Stimulated activated CD8-positive, alpha-beta memory T cell treated with anti-CD3 and anti-CD28 coated beads, Interleukin-15, amount 100 ng/mL, for 1 hour (primary cell): Measurements from ENCODE around the gene PGBD1.

Experiments used
- DNase-seq: peaks from one replicate; pipeline ENCODE4 v3.0.0-alpha.2; 2020; ENCODE audit warnings: low read depth

Gene PGBD1

GRCh38 chr6:28281288-28282064, at the start of gene PGBD1:
PGBD1 (plus strand) TSS chr6:28281572; CDS start chr6:28283814, 2,242 bp downstream.
- DNase-seq = no peak

GRCh38 chr6:28232785-28233184, 48.6 kb upstream of the PGBD1 start:
- no peak for DNase-seq

GRCh38 chr6:28235912-28236452, 45.4 kb upstream of the PGBD1 start:
- no peak for DNase-seq

GRCh38 chr6:28239636-28240035, 41.7 kb upstream of the PGBD1 start:
- no peak for DNase-seq

- no peak for DNase-seq
Measured at GRCh38 chr6:28240471-28240870, 40.9 kb upstream of the PGBD1 start.

- no peak for DNase-seq
Measured at GRCh38 chr6:28243946-28244345, 37.4 kb upstream of the PGBD1 start.

GRCh38 chr6:28245206-28245941, 36.0 kb upstream of the PGBD1 start:
- DNase-seq = no peak

- no peak for DNase-seq
Measured at GRCh38 chr6:28248916-28249315, 32.5 kb upstream of the PGBD1 start.

- no peak for DNase-seq
Measured at GRCh38 chr6:28250747-28251146, 30.6 kb upstream of the PGBD1 start.

GRCh38 chr6:28251661-28252008, 29.7 kb upstream of the PGBD1 start:
- no peak for DNase-seq

GRCh38 chr6:28252009-28252975, 29.1 kb upstream of the PGBD1 start, which contains the start of gene ZKSCAN4:
ZKSCAN4 (minus strand) TSS chr6:28252269; CDS start chr6:28251980, 289 bp downstream.
- peak; percentile 64 for DNase-seq

- no peak for DNase-seq
Measured at GRCh38 chr6:28254121-28254519, 27.3 kb upstream of the PGBD1 start.

GRCh38 chr6:28257042-28257441, 24.3 kb upstream of the PGBD1 start:
- no peak for DNase-seq

GRCh38 chr6:28258877-28259777, 22.2 kb upstream of the PGBD1 start, which contains the start of gene NKAPL:
NKAPL (plus strand) TSS chr6:28259297; CDS start chr6:28259372, 75 bp downstream.
- DNase-seq = no peak

GRCh38 chr6:28263922-28264321, 17.4 kb upstream of the PGBD1 start:
- DNase-seq = no peak

- DNase-seq = no peak
Measured at GRCh38 chr6:28264834-28265401, 16.5 kb upstream of the PGBD1 start.

GRCh38 chr6:28266563-28266961, 14.8 kb upstream of the PGBD1 start:
- no peak for DNase-seq

GRCh38 chr6:28266962-28267694, 14.2 kb upstream of the PGBD1 start, which contains the start of gene ZSCAN26:
ZSCAN26 (plus strand) TSS chr6:28267143; CDS start chr6:28271920, 4,777 bp downstream.
- peak; percentile 79 for DNase-seq

- no peak for DNase-seq
Measured at GRCh38 chr6:28267695-28268059, 13.7 kb upstream of the PGBD1 start.

GRCh38 chr6:28269492-28269891, 11.9 kb upstream of the PGBD1 start:
- DNase-seq = no peak
